B cell (primary cell): ENCODE data around the gene TSPAN31. TPM values are rescaled to one million over a fixed set of nuclear protein-coding genes. Genes with fewer than 3 reads are reported as not detected.

Experiments used
- ATAC-seq: fragments of 200-7000 bp; cut with Tn5 transposase; one replicate; pipeline ENCODE4 v1.10.0; 2021; ENCODE audit warnings: low read depth, mild to moderate bottlenecking, moderate number of reproducible peaks, moderate library complexity
- CTCF ChIA-PET: fragments of 350-600 bp; sonication (Branson Sonifier 250); formaldehyde crosslinking; loops from one replicate; lab custom pipeline; 2021; ENCODE audit warnings: antibody characterized with exemption, inconsistent platforms; lab: Charles Lee
- POLR2A ChIA-PET: fragments of 350-600 bp; sonication (Branson Sonifier 250); formaldehyde crosslinking; loops from one replicate; lab custom pipeline; 2021; ENCODE audit warnings: antibody characterized with exemption; lab: Charles Lee
- DNase-seq: peaks from one replicate; pipeline ENCODE4 v3.0.0; 2013
- H2AFZ ChIP-seq: 2 replicates; pipeline ENCODE4 v1.6.1; 2012; ENCODE audit warnings: mild to moderate bottlenecking, low read depth, low read length; ENCODE audit not compliant: insufficient read depth, poor library complexity, severe bottlenecking
- H3K27ac ChIP-seq, 2 donors: 1 replicate in 1 of 2; 2 replicates in 1 of 2; pipeline ENCODE4 v1.5.1; 2012 to 2013; ENCODE audit warnings: low read length in 2 of 2, mild to moderate bottlenecking in 2 of 2, moderate library complexity in 1 of 2
- H3K27me3 ChIP-seq, 4 experiments: fragments of 200-600 bp in 1 of 4; sonication (generic) in 1 of 4; replicated peaks in 1 of 4; 1 replicate in 2 of 4; 2 replicates in 2 of 4; pipeline versions ENCODE4 v1.6.1 to v1.7.0; 2013 to 2016; ENCODE audit warnings: low read length in 3 of 4, mild to moderate bottlenecking in 2 of 4, mixed read lengths in 1 of 4, moderate library complexity in 1 of 4; ENCODE audit not compliant: insufficient read depth in 4 of 4, control insufficient read depth in 3 of 4; ENCODE audit errors: control extremely low read depth in 1 of 4
- H3K36me3 ChIP-seq, 2 experiments: replicated peaks in 1 of 2; 1 replicate in 1 of 2; 2 replicates in 1 of 2; pipeline versions ENCODE4 v1.6.1 to v1.7.1; 2013; ENCODE audit warnings: low read length in 1 of 2; ENCODE audit not compliant: insufficient read depth in 2 of 2, control insufficient read depth in 1 of 2; ENCODE audit errors: control extremely low read depth in 1 of 2, extremely low read depth in 1 of 2
- H3K4me1 ChIP-seq, 2 donors: fragments of 200-600 bp in 1 of 2; sonication (generic) in 1 of 2; 1 replicate in 1 of 2; 2 replicates in 1 of 2; pipeline versions ENCODE4 v1.5.1 to v1.6.1; 2013 to 2017; ENCODE audit warnings: low read length in 2 of 2; ENCODE audit not compliant: control insufficient read depth in 2 of 2, insufficient read depth in 2 of 2
- H3K4me2 ChIP-seq: replicated peaks from 2 replicates; pipeline ENCODE3; 2012; ENCODE audit warnings: mild to moderate bottlenecking, low read depth, low read length; ENCODE audit not compliant: poor library complexity, severe bottlenecking
- H3K4me3 ChIP-seq, 5 experiments: fragments of 200-600 bp in 1 of 5; sonication (generic) in 1 of 5; 1 replicate in 3 of 5; 2 replicates in 2 of 5; pipeline versions ENCODE4 v1.5.1 to v1.7.0; 2011 to 2016; ENCODE audit warnings: low read length in 4 of 5, mild to moderate bottlenecking in 4 of 5, low read depth in 2 of 5, control low read depth in 1 of 5, moderate library complexity in 1 of 5; ENCODE audit not compliant: insufficient read depth in 1 of 5; ENCODE audit errors: control extremely low read depth in 1 of 5, extremely low read depth in 1 of 5
- H3K79me2 ChIP-seq: fragments of 200-600 bp; sonication (generic); one replicate; pipeline ENCODE4 v1.6.0; 2016; ENCODE audit warnings: low read length; ENCODE audit not compliant: control insufficient read depth, insufficient read depth
- H3K9ac ChIP-seq: fragments of 200-600 bp; sonication (generic); 2 replicates; pipeline ENCODE4 v1.6.1; 2017; ENCODE audit warnings: mild to moderate bottlenecking, low read length, moderate library complexity
- H3K9me3 ChIP-seq, 3 donors: one replicate each; pipeline versions ENCODE4 v1.6.1 to v1.7.1; 2013; ENCODE audit warnings: low read length in 2 of 3; ENCODE audit not compliant: control insufficient read depth in 2 of 3, insufficient read depth in 1 of 3; ENCODE audit errors: control extremely low read depth in 1 of 3
- H4K20me1 ChIP-seq: 2 replicates; pipeline ENCODE4 v1.6.0; 2012; ENCODE audit warnings: mild to moderate bottlenecking, low read length; ENCODE audit not compliant: insufficient read depth, control insufficient read depth, poor library complexity, severe bottlenecking
- H3K27ac Mint-ChIP-seq: one replicate; pipeline ENCODE4 v1.8.0; 2021; ENCODE audit warnings: mixed read lengths
- H3K27me3 Mint-ChIP-seq: one replicate; pipeline ENCODE4 v1.8.0; 2021; ENCODE audit warnings: mixed read lengths
- H3K4me1 Mint-ChIP-seq: one replicate; pipeline ENCODE4 v1.8.0; 2021; ENCODE audit warnings: mixed read lengths
- H3K4me3 Mint-ChIP-seq: one replicate; pipeline ENCODE4 v1.8.0; 2021; ENCODE audit warnings: mixed read lengths
- H3K9me3 Mint-ChIP-seq: one replicate; pipeline ENCODE4 v1.8.0; 2022; ENCODE audit warnings: mixed read lengths; ENCODE audit not compliant: insufficient read depth
- EZH2 ChIP-seq: IDR thresholded peaks from 2 replicates; pipeline ENCODE4 v1.6.1; 2012; ENCODE audit warnings: borderline replicate concordance, low read depth, mild to moderate bottlenecking, moderate library complexity, low read length; ENCODE audit not compliant: insufficient read depth, poor library complexity, severe bottlenecking
- WGBS: methylation state at CpG from one replicate; pipeline ENCODE4 v1.1.5; 2013; ENCODE audit warnings: missing lambda C conversion rate; ENCODE audit not compliant: insufficient coverage; 5-methylcytosine and 5-hydroxymethylcytosine counted together
- intact Hi-C: fragments of 100-400 bp; cut with micrococcal nuclease; formaldehyde crosslinking; loops from one replicate; pipeline ENCODE4 v1.10.0; 2022
- polyA plus RNA-seq: library from polyadenylated mRNA; depleted of rRNA; stranded (reverse); fragments of >200 nt; gene quantifications from 2 replicates; pipeline ENCODE4 v1.2.3, GENCODE V29; 2012
- total RNA-seq, 2 donors: library from RNA; stranded (reverse); fragments of 120-200 nt in 1 of 2; gene quantifications; 1 replicate in 1 of 2; 2 replicates in 1 of 2; pipeline versions ENCODE4 v1.2.3 to v1.2.4, GENCODE V29; 2013 to 2022
- TF ChIP-seq, protein P1 (sequence below): fragments of 200-600 bp; IDR thresholded peaks from one replicate; pipeline ENCODE4 v1.8.0; 2022; ENCODE audit warnings: antibody characterized with exemption, mild to moderate bottlenecking

The TSPAN31 gene
- total and polyA plus RNA-seq, 2 donors (not counting 1 experiment from before 2014, with no cell fraction given) = 24.0 to 29.6 TPM

- Histone ChIP-seq H2AFZ (no peak overlapping the region), H3K79me2 (no peaks in the 10 kb centered on the region), H3K27me3 (no peaks in the 10 kb centered on the region), H4K20me1 (no peaks in the 10 kb centered on the region), H3K27ac (no peak overlapping the region), H3K4me3 (no peak overlapping the region), H3K36me3 (no peaks in the 10 kb centered on the region), H3K4me1 (peaks cover 7 to 17% of the 10 kb centered on the region in 2 donors), H3K9ac (no peak overlapping the region), H3K9me3 (no peaks in the 10 kb centered on the region), H3K4me2 (no peak overlapping the region)
- Mint-ChIP-seq H3K4me1 (peaks cover 10% of the 10 kb centered on the region), H3K4me3 (no peak overlapping the region), H3K27me3 (no peaks in the 10 kb centered on the region), H3K27ac (no peak overlapping the region), H3K9me3 (no peaks in the 10 kb centered on the region)
- ATAC-seq (no peak), DNase-seq (no peak)
- ChIA-PET CTCF (interaction anchor here (3.1 kb wide), 1 partner anchor 20 kb away, joined by 11 read pairs; no protein-coding TSS in a partner anchor), POLR2A (no interaction called here)
- 89% methylated on average over 2 of the region's 2 CpGs for WGBS
- TF ChIP-seq EZH2 = no peak
- intact Hi-C loops = no loop called here
Observed at GRCh38 chr12:57776247-57776587, 31.4 kb downstream of the TSPAN31 start.

- DNase-seq = no peak
- Histone ChIP-seq H2AFZ (no peak overlapping the region), H3K4me3 (no peak overlapping the region), H3K4me1 (peaks cover 7 to 11% of the 10 kb centered on the region in 2 donors), H3K27me3 (no peaks in the 10 kb centered on the region), H3K9ac (no peak overlapping the region), H3K27ac (no peak overlapping the region), H4K20me1 (no peaks in the 10 kb centered on the region), H3K9me3 (no peaks in the 10 kb centered on the region), H3K4me2 (no peak overlapping the region), H3K79me2 (no peaks in the 10 kb centered on the region), H3K36me3 (no peaks in the 10 kb centered on the region)
- ATAC-seq = no peak
- CTCF ChIA-PET = interaction anchor here (1.0 kb wide), 1 partner anchor 21 kb away, joined by 3 read pairs; no protein-coding TSS in a partner anchor
- Mint-ChIP-seq H3K4me1 (peaks cover 5% of the 10 kb centered on the region), H3K9me3 (no peaks in the 10 kb centered on the region), H3K27me3 (no peaks in the 10 kb centered on the region), H3K27ac (no peak overlapping the region), H3K4me3 (no peak overlapping the region)
- POLR2A ChIA-PET = no interaction called here
- no peak for TF ChIP-seq EZH2
- TF ChIP-seq, protein P1, sequence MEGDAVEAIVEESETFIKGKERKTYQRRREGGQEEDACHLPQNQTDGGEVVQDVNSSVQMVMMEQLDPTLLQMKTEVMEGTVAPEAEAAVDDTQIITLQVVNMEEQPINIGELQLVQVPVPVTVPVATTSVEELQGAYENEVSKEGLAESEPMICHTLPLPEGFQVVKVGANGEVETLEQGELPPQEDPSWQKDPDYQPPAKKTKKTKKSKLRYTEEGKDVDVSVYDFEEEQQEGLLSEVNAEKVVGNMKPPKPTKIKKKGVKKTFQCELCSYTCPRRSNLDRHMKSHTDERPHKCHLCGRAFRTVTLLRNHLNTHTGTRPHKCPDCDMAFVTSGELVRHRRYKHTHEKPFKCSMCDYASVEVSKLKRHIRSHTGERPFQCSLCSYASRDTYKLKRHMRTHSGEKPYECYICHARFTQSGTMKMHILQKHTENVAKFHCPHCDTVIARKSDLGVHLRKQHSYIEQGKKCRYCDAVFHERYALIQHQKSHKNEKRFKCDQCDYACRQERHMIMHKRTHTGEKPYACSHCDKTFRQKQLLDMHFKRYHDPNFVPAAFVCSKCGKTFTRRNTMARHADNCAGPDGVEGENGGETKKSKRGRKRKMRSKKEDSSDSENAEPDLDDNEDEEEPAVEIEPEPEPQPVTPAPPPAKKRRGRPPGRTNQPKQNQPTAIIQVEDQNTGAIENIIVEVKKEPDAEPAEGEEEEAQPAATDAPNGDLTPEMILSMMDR = no peak
- 97% methylated on average over 4 of the region's 7 CpGs for WGBS
- intact Hi-C loops = no loop called here
Observed at GRCh38 chr12:57777367-57777766, 32.5 kb downstream of the TSPAN31 start.
